ENCODE data around the gene KLC1. TPM values are rescaled to one million over a fixed set of nuclear protein-coding genes. Genes with fewer than 3 reads are reported as not detected.

Gene KLC1
- total and polyA plus RNA-seq, 2 of the 13 experiments (the other 11 are each of a cell fraction or from before 2014, with no cell fraction given) = 53.2 to 63.5 TPM

DNA sequence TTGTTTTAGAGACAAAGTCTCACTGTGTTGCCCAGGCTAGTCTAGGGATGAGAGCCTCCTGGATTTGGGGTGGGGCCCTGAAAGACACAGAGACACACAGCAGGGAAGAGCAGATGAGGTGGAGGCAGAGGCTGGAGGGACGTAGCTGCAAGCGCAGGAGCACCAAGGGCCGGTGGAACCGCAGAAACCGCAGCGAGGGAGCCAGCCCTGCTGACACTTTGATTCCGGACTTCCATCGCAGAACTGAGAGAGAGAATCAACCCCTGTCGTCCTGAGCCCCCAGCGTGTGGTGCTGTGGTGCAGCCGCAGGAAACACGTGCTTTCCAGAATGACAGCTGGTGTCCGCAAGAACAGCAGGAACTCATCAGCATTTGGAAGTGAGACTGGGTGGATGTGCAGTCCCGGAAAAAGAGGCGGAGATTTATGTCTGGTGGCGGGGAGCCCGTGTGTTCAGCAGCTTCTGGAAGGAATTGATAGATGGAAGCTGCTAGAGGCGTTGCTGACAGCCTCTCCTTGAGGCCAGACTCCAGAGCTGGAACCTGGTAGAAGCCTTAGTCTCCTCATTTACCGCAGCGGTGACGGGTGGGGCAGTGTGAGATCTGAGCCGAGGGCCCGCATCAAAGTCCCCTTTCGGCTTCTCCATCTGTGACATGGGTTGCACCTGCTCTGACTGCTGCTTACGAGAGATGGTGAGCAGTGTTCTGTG lies 21.9 kb upstream of the KLC1 start (continued):
- TF ChIP-seq, protein P1, sequence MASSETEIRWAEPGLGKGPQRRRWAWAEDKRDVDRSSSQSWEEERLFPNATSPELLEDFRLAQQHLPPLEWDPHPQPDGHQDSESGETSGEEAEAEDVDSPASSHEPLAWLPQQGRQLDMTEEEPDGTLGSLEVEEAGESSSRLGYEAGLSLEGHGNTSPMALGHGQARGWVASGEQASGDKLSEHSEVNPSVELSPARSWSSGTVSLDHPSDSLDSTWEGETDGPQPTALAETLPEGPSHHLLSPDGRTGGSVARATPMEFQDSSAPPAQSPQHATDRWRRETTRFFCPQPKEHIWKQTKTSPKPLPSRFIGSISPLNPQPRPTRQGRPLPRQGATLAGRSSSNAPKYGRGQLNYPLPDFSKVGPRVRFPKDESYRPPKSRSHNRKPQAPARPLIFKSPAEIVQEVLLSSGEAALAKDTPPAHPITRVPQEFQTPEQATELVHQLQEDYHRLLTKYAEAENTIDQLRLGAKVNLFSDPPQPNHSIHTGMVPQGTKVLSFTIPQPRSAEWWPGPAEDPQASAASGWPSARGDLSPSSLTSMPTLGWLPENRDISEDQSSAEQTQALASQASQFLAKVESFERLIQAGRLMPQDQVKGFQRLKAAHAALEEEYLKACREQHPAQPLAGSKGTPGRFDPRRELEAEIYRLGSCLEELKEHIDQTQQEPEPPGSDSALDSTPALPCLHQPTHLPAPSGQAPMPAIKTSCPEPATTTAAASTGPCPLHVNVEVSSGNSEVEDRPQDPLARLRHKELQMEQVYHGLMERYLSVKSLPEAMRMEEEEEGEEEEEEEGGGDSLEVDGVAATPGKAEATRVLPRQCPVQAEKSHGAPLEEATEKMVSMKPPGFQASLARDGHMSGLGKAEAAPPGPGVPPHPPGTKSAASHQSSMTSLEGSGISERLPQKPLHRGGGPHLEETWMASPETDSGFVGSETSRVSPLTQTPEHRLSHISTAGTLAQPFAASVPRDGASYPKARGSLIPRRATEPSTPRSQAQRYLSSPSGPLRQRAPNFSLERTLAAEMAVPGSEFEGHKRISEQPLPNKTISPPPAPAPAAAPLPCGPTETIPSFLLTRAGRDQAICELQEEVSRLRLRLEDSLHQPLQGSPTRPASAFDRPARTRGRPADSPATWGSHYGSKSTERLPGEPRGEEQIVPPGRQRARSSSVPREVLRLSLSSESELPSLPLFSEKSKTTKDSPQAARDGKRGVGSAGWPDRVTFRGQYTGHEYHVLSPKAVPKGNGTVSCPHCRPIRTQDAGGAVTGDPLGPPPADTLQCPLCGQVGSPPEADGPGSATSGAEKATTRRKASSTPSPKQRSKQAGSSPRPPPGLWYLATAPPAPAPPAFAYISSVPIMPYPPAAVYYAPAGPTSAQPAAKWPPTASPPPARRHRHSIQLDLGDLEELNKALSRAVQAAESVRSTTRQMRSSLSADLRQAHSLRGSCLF (CRISPR knock-in tag; IDR thresholded peaks at IDR 0.05; ENCODE audit: borderline replicate concordance) = no peak
- no peak for TF ChIP-seq ZBTB3 (CRISPR knock-in tag; IDR thresholded peaks at IDR 0.05; ENCODE audit: borderline replicate concordance, low read depth)
- peak; percentile 29; the same call in 1 of the 2 replicates for TF ChIP-seq SALL1 (CRISPR knock-in tag; IDR thresholded peaks at IDR 0.05)
- no peak for TF ChIP-seq KAT8 (CRISPR knock-in tag; IDR thresholded peaks at IDR 0.05)
- TF ChIP-seq MTF1 (CRISPR knock-in tag; IDR thresholded peaks at IDR 0.05) = no peak
- TF ChIP-seq, protein P2, sequence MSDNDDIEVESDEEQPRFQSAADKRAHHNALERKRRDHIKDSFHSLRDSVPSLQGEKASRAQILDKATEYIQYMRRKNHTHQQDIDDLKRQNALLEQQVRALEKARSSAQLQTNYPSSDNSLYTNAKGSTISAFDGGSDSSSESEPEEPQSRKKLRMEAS (IDR thresholded peaks at IDR 0.05) = peak; percentile 96
- peak; percentile 41 for TF ChIP-seq STAG1 (CRISPR knock-in tag; IDR thresholded peaks at IDR 0.05)
- TF ChIP-seq, protein P3, sequence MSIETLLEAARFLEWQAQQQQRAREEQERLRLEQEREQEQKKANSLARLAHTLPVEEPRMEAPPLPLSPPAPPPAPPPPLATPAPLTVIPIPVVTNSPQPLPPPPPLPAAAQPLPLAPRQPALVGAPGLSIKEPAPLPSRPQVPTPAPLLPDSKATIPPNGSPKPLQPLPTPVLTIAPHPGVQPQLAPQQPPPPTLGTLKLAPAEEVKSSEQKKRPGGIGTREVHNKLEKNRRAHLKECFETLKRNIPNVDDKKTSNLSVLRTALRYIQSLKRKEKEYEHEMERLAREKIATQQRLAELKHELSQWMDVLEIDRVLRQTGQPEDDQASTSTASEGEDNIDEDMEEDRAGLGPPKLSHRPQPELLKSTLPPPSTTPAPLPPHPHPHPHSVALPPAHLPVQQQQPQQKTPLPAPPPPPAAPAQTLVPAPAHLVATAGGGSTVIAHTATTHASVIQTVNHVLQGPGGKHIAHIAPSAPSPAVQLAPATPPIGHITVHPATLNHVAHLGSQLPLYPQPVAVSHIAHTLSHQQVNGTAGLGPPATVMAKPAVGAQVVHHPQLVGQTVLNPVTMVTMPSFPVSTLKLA (IDR thresholded peaks at IDR 0.05) = peak; percentile 83
- peak; percentile 59; the same call in 1 of the 2 replicates for TF ChIP-seq BHLHE40 (IDR thresholded peaks at IDR 0.05; ENCODE audit: low read length)
- TF ChIP-seq, protein P4, sequence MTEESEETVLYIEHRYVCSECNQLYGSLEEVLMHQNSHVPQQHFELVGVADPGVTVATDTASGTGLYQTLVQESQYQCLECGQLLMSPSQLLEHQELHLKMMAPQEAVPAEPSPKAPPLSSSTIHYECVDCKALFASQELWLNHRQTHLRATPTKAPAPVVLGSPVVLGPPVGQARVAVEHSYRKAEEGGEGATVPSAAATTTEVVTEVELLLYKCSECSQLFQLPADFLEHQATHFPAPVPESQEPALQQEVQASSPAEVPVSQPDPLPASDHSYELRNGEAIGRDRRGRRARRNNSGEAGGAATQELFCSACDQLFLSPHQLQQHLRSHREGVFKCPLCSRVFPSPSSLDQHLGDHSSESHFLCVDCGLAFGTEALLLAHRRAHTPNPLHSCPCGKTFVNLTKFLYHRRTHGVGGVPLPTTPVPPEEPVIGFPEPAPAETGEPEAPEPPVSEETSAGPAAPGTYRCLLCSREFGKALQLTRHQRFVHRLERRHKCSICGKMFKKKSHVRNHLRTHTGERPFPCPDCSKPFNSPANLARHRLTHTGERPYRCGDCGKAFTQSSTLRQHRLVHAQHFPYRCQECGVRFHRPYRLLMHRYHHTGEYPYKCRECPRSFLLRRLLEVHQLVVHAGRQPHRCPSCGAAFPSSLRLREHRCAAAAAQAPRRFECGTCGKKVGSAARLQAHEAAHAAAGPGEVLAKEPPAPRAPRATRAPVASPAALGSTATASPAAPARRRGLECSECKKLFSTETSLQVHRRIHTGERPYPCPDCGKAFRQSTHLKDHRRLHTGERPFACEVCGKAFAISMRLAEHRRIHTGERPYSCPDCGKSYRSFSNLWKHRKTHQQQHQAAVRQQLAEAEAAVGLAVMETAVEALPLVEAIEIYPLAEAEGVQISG (CRISPR knock-in tag; IDR thresholded peaks at IDR 0.05) = 0 out of 2 replicates have a peak, but pooled peaks have one; percentile 21
- TF ChIP-seq, protein P5, sequence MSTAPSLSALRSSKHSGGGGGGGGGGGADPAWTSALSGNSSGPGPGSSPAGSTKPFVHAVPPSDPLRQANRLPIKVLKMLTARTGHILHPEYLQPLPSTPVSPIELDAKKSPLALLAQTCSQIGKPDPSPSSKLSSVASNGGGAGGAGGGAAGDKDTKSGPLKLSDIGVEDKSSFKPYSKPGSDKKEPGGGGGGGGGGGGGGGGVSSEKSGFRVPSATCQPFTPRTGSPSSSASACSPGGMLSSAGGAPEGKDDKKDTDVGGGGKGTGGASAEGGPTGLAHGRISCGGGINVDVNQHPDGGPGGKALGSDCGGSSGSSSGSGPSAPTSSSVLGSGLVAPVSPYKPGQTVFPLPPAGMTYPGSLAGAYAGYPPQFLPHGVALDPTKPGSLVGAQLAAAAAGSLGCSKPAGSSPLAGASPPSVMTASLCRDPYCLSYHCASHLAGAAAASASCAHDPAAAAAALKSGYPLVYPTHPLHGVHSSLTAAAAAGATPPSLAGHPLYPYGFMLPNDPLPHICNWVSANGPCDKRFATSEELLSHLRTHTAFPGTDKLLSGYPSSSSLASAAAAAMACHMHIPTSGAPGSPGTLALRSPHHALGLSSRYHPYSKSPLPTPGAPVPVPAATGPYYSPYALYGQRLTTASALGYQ (CRISPR knock-in tag; IDR thresholded peaks at IDR 0.05) = no peak
- TF ChIP-seq ZSCAN29 (CRISPR knock-in tag; conservative IDR thresholded peaks at IDR 0.05) = no peak
- TF ChIP-seq ZNF292 (CRISPR knock-in tag; IDR thresholded peaks at IDR 0.05; ENCODE audit: borderline replicate concordance, low read depth) = peak; percentile 23; the same call in 1 of the 2 replicates
- TF ChIP-seq SPEN (CRISPR knock-in tag; IDR thresholded peaks at IDR 0.05; ENCODE audit: low read depth) = no peak
- TF ChIP-seq, protein P6, sequence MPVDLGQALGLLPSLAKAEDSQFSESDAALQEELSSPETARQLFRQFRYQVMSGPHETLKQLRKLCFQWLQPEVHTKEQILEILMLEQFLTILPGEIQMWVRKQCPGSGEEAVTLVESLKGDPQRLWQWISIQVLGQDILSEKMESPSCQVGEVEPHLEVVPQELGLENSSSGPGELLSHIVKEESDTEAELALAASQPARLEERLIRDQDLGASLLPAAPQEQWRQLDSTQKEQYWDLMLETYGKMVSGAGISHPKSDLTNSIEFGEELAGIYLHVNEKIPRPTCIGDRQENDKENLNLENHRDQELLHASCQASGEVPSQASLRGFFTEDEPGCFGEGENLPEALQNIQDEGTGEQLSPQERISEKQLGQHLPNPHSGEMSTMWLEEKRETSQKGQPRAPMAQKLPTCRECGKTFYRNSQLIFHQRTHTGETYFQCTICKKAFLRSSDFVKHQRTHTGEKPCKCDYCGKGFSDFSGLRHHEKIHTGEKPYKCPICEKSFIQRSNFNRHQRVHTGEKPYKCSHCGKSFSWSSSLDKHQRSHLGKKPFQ (CRISPR knock-in tag; IDR thresholded peaks at IDR 0.05; ENCODE audit: insufficient replicate concordance) = no peak

All from HepG2 (cell line).